HG03159 (cell line): ENCODE results near the gene PXT1.

Source experiments
- ATAC-seq: cut with Tn5 transposase; IDR thresholded peaks from one replicate; pipeline ENCODE4 v1.9.1; 2021; ENCODE audit warnings: mild to moderate bottlenecking, moderate library complexity; ENCODE audit not compliant: unreplicated experiment

The PXT1 gene

GRCh38 chr6:36349240-36349639 lies 93.4 kb downstream of the PXT1 start:
- no peak for ATAC-seq

DNA sequence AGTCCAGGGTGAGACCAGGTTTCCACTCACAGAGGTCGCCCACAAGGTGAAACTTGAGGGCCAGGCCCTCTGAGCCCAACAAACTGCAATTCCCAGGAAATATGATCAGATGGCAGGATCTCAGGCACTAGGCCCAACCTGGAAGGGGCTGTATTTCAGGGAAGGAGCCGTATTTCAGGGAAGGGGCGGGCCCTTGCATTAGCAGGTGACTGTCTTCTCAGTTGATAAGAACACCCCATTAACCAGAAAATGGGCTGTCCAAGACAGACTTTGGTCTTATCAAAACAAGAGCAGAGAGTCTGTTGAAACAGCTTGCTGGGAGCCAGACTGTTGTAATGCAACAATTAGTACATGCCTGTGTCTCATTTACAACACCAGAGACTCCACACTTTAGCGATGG lies 95.0 kb downstream of the PXT1 start:
- ATAC-seq: no peak

- ATAC-seq: no peak
Measured at GRCh38 chr6:36346486-36347273, 96.0 kb downstream of the PXT1 start.

GRCh38 chr6:36345681-36346466 lies 96.8 kb downstream of the PXT1 start:
- no peak for ATAC-seq

GRCh38 chr6:36343109-36343680 lies 99.5 kb downstream of the PXT1 start:
- ATAC-seq: no peak

DNA sequence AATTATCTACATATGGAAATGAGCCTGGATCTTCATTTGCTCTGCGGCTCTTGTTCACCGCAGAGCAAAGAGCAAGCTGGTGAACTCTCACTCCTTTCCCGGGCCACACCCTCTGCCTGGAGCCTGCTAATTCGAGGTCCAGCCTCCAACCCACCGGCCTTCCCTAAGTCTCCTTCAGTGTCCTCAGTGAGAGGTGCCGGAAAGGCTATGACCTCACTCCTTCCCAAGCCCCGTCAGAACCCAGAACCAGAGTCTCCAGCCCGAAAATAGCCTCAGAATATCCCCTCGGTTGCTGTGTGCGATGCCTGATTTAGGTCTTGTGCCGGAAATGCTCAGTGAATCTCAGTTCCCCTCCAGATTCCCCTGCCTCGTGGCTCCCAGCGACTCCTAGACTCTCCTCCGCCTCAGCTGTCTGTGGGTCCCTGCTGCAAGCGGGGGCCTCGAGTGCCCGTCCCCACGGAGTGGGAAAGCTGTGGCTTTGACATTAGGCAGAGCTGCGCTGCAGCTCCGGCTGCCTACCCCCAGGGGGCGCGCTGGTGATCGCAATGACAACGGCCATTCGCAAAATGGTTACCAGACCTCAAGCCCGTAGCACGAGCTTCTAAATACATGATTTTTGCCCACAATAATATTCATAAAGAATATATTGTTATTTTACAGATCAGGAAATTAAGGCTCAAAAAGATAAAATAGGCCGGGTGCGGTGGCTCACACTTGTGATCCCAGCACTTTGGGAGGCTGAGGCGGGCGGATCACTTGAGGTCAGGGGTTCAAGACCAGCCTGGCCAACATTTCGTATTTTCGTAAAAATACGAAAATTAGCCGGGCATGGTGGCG lies 101.8 kb downstream of the PXT1 start:
- no peak for ATAC-seq
